Duodenal mucosa (tissue), 2 donors: ENCODE measurements around the gene KRTAP10-8.
"Not testable (repeated sequence)": the region's sequence is repeated elsewhere in the genome, so short reads cannot be mapped to it uniquely, and the experiment has no call there.

Experiments
- H3K27ac ChIP-seq: one replicate; pipeline ENCODE4 v1.7.0; 2013; ENCODE audit warnings: low read depth, low read length
- H3K27me3 ChIP-seq, 2 donors: one replicate each; pipeline ENCODE4 v1.7.0; 2013; ENCODE audit warnings: low read length in 2 of 2, control low read depth in 1 of 2; ENCODE audit not compliant: insufficient read depth in 2 of 2, control insufficient read depth in 1 of 2
- H3K36me3 ChIP-seq, 2 donors: one replicate each; pipeline ENCODE4 v1.7.0; 2013; ENCODE audit warnings: low read length in 2 of 2, control low read depth in 1 of 2; ENCODE audit not compliant: insufficient read depth in 2 of 2, control insufficient read depth in 1 of 2
- H3K4me1 ChIP-seq, 2 donors: one replicate each; pipeline ENCODE4 v1.7.0; 2013; ENCODE audit warnings: low read length in 2 of 2, control low read depth in 1 of 2; ENCODE audit not compliant: insufficient read depth in 2 of 2, control insufficient read depth in 1 of 2
- H3K4me3 ChIP-seq, 2 donors: one replicate each; pipeline ENCODE4 v1.7.0; 2013; ENCODE audit warnings: low read length in 2 of 2, low read depth in 1 of 2
- H3K9ac ChIP-seq, 2 donors: one replicate each; pipeline ENCODE4 v1.7.0; 2013; ENCODE audit warnings: low read length in 2 of 2, low read depth in 1 of 2
- H3K9me3 ChIP-seq, 2 donors: one replicate each; pipeline ENCODE4 v1.7.0; 2013; ENCODE audit warnings: low read length in 2 of 2, control low read depth in 1 of 2; ENCODE audit not compliant: control insufficient read depth in 1 of 2

KRTAP10-8 gene

DNA sequence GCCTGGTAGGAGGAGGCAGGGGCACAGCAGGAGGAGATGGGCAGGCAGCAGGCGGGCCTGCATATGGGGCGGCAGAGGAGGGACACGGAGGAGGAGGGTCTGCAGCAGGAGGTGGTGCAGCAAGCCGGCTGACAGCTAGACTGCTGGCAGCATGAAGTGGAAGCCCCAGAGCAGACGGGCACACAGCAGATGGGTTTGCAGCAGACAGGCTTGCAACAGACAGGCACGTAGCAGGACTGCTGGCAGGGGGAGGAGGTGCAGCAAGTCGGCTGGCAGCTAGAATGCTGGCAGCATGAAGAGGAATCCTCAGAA is 32.1 kb upstream of the KRTAP10-8 start:
- no peak overlapping the region for H3K4me3 ChIP-seq
- H3K36me3 ChIP-seq, result no peaks in the 10 kb centered on the region
- H3K4me1 ChIP-seq, result no peaks in the 10 kb centered on the region
- peaks cover 0 to 7% of the 10 kb centered on the region in 2 donors for H3K9me3 ChIP-seq
- H3K9ac ChIP-seq, result no peak overlapping the region
- no peaks in the 10 kb centered on the region for H3K27me3 ChIP-seq
- no peak overlapping the region for H3K27ac ChIP-seq

DNA sequence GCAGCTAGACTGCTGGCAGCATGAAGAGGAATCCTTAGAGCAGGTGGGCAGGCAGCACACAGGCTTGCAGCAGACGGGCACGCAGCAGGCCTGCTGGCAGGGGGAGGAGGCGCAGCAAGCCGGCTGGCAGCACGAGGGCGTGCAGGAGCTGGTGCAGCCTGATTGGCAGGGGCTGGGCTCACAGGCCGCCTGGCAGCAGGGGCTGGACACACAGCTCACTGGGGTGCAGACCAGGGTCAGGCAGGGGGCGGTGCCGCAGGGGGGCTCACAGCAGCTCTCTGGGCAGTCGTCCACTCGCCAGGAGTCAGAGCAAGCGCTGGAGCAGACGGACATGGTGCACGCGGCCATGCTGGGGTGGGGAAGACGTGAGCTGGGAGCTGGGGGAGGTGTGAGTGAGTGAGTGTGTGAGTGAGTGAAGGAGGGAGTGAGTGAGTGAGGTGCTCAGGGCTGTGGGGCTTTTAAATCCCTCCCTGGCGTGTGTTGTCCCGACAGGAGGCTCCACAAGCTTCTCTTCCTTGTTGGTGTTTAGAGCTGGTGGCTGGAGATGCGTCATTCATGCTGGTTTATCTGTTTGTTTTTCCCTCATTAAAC is 31.6 kb upstream of the KRTAP10-8 start, which contains the start of gene KRTAP10-5:
Gene KRTAP10-5 (minus strand): TSS at position 374 of the 591 bp plus-strand sequence. CDS start 26 bp downstream, at position 348.
- not testable (repeated sequence) for H3K27ac ChIP-seq, H3K9ac ChIP-seq, H3K27me3 ChIP-seq, H3K9me3 ChIP-seq, H3K36me3 ChIP-seq, H3K4me1 ChIP-seq
- H3K4me3 ChIP-seq, result peak within 1 kb of the TSS in 1 of 2 donors; percentile 32

DNA sequence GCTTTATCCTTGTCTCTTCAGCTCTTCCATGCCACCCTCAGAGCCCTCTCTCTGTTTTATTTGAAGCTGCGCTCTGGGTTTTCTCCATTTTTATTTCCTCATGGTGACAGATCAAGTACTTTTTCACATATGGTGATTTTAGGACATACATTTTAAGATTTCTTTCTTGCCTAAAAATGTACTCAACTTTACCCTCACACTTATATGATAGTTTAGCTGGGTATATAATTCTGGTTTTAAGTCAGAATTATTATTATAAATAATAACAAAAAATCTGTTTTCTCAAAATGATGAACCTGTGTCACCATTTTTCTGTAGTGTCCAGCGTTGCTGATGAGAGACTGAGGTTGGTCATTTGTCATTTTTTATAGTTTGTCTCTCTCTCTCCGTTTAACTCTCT is 30.7 kb upstream of the KRTAP10-8 start:
- H3K9ac ChIP-seq, result no peak overlapping the region
- H3K27ac ChIP-seq, result no peak overlapping the region
- no peaks in the 10 kb centered on the region for H3K4me1 ChIP-seq
- peaks cover 0 to 7% of the 10 kb centered on the region in 2 donors for H3K9me3 ChIP-seq
- no peaks in the 10 kb centered on the region for H3K36me3 ChIP-seq
- H3K27me3 ChIP-seq, result peaks cover 0 to 2% of the 10 kb centered on the region in 2 donors
- no peak overlapping the region for H3K4me3 ChIP-seq

DNA sequence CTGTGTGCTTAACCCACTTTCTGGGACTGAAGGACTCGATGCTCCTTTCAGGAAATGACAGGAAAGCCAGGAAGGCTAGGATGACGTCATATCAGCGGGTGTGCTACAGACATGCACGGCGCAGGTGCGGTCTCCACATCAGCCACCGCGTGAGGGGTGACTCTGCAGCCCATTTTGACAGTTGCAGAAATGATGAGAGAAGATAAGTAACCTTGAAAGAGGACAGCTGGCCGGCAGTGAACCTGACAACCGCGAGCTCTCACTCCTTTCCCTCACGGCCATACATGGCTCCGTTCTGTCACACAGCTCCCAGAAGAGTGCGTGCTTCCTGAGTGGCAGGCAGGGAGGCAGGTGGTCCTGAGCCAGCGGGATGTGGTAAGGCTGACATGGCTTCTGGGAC is 29.8 kb upstream of the KRTAP10-8 start:
- H3K9me3 ChIP-seq, result peaks cover 0 to 7% of the 10 kb centered on the region in 2 donors
- peaks cover 0 to 4% of the 10 kb centered on the region in 2 donors for H3K27me3 ChIP-seq
- no peak overlapping the region for H3K27ac ChIP-seq
- no peaks in the 10 kb centered on the region for H3K4me1 ChIP-seq
- no peaks in the 10 kb centered on the region for H3K36me3 ChIP-seq
- H3K9ac ChIP-seq, result no peak overlapping the region
- no peak overlapping the region for H3K4me3 ChIP-seq

DNA sequence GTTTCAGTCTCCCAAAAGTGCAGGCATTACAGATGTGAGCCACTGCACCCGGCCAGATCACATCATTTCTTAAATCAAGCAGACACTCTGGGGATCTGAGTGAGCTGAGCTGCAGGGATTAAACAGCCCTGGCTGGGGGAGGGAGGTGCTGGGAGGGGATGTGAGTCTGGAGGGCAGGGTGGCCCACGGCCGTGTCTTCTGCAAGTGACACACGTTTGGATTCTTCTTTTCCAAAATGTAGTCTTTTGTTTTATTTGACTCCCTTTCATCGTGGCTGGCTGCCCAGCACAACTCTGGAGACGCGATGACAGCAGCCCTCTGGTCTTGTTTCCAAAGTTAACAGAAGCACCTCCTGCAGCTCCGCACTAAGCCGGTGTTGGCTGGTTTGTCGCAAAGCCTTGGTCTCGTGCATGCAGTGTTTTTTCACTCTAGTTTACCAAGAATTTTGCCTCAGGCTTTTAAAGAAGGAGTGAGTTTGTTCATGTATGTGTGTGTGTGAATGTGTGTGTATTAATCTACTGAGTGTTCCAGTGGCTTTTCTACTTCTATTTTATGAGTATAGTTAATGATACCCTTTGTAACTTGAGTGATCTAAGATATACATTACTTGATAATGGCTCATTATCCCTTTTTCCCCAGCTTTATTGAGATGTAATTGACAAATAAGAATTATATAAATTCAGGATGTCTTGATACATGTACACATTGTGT is 28.6 kb upstream of the KRTAP10-8 start:
- H3K27me3 ChIP-seq, result peaks cover 0 to 4% of the 10 kb centered on the region in 2 donors
- no peaks in the 10 kb centered on the region for H3K36me3 ChIP-seq
- no peak overlapping the region for H3K4me3 ChIP-seq
- H3K4me1 ChIP-seq, result no peaks in the 10 kb centered on the region
- H3K27ac ChIP-seq, result no peak overlapping the region
- peaks cover 0 to 5% of the 10 kb centered on the region in 2 donors for H3K9me3 ChIP-seq
- no peak overlapping the region for H3K9ac ChIP-seq

DNA sequence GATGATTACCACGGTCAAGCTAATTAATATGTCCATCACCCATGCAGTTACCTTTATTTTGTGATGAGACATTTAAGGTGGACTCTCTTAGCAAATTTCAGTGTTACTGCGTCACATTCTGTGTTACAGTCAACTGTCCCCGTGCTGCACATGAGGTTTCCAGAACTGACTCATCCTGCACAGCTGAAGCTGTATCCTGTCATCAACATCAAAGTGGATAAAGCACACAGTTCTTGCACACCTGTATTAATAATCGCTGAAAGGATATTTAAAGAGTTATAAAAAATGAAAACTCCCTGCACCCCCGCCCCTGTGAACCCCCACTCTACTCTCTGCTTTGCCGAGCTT is 28.1 kb upstream of the KRTAP10-8 start:
- Histone ChIP-seq H3K27me3 (peaks cover 0 to 4% of the 10 kb centered on the region in 2 donors), H3K36me3 (no peaks in the 10 kb centered on the region), H3K4me1 (no peaks in the 10 kb centered on the region), H3K9me3 (peaks cover 0 to 5% of the 10 kb centered on the region in 2 donors), H3K9ac (no peak overlapping the region), H3K27ac (no peak overlapping the region), H3K4me3 (no peak overlapping the region)

DNA sequence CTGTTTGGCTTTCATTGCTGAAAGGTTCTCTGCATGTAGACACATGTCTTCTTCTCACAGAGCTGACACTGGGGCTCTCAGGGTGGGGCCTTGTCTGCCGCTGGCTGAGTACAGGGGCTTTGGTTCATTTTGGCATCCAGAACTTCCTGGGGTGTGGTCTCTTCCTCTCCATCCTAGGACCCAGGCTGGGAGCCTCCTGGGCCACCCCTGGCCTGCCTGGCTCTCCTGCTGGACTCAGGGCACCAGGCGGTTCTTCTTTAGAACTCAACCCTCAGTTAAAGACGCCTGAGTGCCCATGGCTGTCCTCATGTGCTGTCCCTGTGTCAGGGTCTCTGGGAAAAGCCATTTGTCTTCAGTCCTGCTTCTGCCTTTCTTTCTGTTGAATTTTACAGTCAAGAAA is 26.0 kb upstream of the KRTAP10-8 start:
- Histone ChIP-seq H3K9ac (no peak overlapping the region), H3K9me3 (peaks cover 0 to 2% of the 10 kb centered on the region in 2 donors), H3K36me3 (no peaks in the 10 kb centered on the region), H3K27ac (no peak overlapping the region), H3K4me3 (no peak overlapping the region), H3K27me3 (peaks cover 0 to 6% of the 10 kb centered on the region in 2 donors), H3K4me1 (no peaks in the 10 kb centered on the region)

DNA sequence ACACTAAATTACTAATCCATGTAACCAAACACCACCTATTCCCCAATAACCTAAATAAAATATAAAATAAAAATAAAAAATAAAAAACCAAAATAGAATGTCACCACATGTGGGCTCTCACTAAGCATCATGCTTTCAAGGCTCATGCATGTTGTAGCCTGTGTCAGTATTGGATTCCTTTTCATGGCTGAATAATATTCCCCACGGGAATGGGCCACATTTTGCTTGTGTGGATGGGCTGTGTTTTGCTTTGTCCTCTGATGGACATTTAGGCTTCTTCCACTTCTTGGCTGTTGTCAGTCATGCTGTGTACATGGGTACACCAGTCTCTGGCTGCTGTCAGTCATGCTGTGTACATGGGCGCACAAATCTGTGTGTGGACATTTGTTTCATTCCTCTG is 22.8 kb upstream of the KRTAP10-8 start:
- peaks cover 0 to 14% of the 10 kb centered on the region in 2 donors for H3K27me3 ChIP-seq
- H3K4me3 ChIP-seq, result no peak overlapping the region
- H3K27ac ChIP-seq, result no peak overlapping the region
- no peaks in the 10 kb centered on the region for H3K9me3 ChIP-seq
- no peak overlapping the region for H3K9ac ChIP-seq
- no peaks in the 10 kb centered on the region for H3K4me1 ChIP-seq
- H3K36me3 ChIP-seq, result no peaks in the 10 kb centered on the region

DNA sequence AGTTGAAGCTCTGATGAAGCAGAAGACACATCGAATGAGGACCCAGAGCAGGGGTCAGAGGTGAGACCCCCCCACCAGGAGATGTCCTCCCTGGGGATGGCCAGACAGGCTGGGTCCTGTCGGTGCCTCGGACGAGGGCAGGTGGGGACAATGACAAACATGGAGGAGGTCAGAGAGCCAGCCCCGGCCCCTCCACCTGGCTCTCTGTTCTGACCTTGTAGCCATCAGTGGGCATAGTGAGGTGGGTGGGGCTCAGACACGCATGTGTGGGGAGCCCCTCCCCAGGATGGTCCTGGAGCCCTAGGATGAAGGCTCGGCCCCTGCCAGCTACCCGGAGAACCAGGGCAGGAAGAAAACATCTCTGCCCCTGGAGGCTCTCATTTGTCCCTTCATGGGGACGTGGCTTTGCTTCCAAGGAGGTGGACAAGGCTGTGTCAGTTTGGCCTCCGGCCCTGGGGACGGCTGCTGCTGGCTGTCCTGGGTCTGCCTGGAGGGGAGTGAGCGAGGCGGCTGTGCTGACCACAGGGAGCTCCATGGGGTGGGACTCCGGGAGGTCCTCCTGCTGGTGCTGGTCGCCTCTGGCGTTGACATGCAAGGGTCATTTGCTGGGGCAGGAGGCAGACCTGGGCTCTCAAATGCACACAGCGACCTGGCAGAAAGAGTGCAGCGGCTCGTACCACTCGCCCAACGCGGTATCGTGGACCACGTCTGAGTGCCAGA is 22.1 kb upstream of the KRTAP10-8 start:
- Histone ChIP-seq H3K9me3 (no peaks in the 10 kb centered on the region), H3K27me3 (peaks cover 0 to 14% of the 10 kb centered on the region in 2 donors)

DNA sequence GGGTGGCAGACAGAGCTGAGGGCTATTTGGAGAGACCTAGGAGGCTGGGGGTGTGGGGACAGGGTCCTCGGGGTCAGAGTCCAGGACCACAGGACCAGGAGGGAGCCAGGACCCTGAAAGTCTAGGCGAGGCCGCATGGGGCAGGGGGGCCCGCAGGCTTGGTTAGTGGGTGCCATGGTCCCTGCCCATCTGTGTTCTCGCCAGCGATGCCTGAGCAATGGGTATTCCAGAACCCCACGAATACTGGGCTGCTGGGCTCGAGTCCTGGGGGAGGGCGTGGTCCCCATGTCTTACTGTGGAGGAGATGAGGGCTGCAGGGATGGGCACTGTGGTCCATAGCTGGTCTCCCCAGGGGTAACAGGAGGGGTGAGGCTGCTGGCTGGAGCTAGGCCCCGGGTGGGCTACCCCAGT is 21.6 kb upstream of the KRTAP10-8 start:
- Histone ChIP-seq H3K9me3 (no peaks in the 10 kb centered on the region), H3K27me3 (peaks cover 0 to 18% of the 10 kb centered on the region in 2 donors), H3K27ac (no peak overlapping the region)

More for the DNA sequence above, 22.1 kb upstream of the KRTAP10-8 start:
- Histone ChIP-seq H3K4me1 (no peaks in the 10 kb centered on the region), H3K9ac (no peak overlapping the region), H3K36me3 (no peaks in the 10 kb centered on the region), H3K4me3 (no peak overlapping the region), H3K27ac (no peak overlapping the region)

More for the DNA sequence above, 21.6 kb upstream of the KRTAP10-8 start:
- H3K9ac ChIP-seq, result no peak overlapping the region
- no peak overlapping the region for H3K4me3 ChIP-seq
- no peaks in the 10 kb centered on the region for H3K36me3 ChIP-seq
- no peaks in the 10 kb centered on the region for H3K4me1 ChIP-seq
